Measurements from ENCODE around the gene ANXA7. TPM values are rescaled to one million over a fixed set of nuclear protein-coding genes. Genes with fewer than 3 reads are reported as not detected.
A peak's percentile ranks its signal among the peaks of the same experiment; 100 is the strongest.

ANXA7 gene
- total and polyA plus RNA-seq, 10 of the 15 experiments (the other 5 are each of a cell fraction or from before 2014, with no cell fraction given): 70.6 to 184 (median 113) TPM

GRCh38 chr10:73413528-73414229 lies at the start of gene ANXA7 (continued):
- peak; percentile 63 to 64 for TF ChIP-seq IKZF2 (IDR thresholded peaks at IDR 0.05)
- TF ChIP-seq CHD1 (IDR thresholded peaks at IDR 0.05; ENCODE audit: low read depth, low read length): peak; percentile 86; the same call in 1 of the 2 replicates
- no peak for TF ChIP-seq CHD4 (IDR thresholded peaks at IDR 0.05)
- no peak for TF ChIP-seq ESRRA (IDR thresholded peaks at IDR 0.05; ENCODE audit: low read length)
- no peak for TF ChIP-seq PRDM15 (CRISPR knock-in tag; IDR thresholded peaks at IDR 0.05)
- no peak for TF ChIP-seq KAT2A (conservative IDR thresholded peaks at IDR 0.05; ENCODE audit: control insufficient read depth, low read depth, low read length)
- no peak for TF ChIP-seq RFX5 (IDR thresholded peaks at IDR 0.05; ENCODE audit: low read depth, low read length)
- no peak for TF ChIP-seq NRF1 (conservative IDR thresholded peaks at IDR 0.05; ENCODE audit: low read depth, low read length)
- no peak for TF ChIP-seq FOS (IDR thresholded peaks at IDR 0.05; ENCODE audit: borderline replicate concordance, extremely low read depth, insufficient read length)
- TF ChIP-seq NR2F1 (conservative IDR thresholded peaks at IDR 0.05): peak; percentile 69; the same call in 1 of the 2 replicates
- peak; percentile 31 for TF ChIP-seq PBX3 (IDR thresholded peaks at IDR 0.05; ENCODE audit: insufficient replicate concordance, low read depth, low read length)
- TF ChIP-seq ZNF687 (IDR thresholded peaks at IDR 0.05): peak; percentile 43; the same call in 1 of the 2 replicates
- TF ChIP-seq EGR1 (IDR thresholded peaks at IDR 0.05; ENCODE audit: borderline replicate concordance in 1 of 2, low read depth in 2 of 2, low read length in 2 of 2): peak in 1 of 2 experiments; percentile 49; a peak in 2 of 3 replicates
- 0 out of 2 replicates have a peak, but pooled peaks have one; percentile 44 for TF ChIP-seq PAX5 (IDR thresholded peaks at IDR 0.05; ENCODE audit: borderline replicate concordance, low read depth, low read length)
- no peak for TF ChIP-seq POU2F2 (IDR thresholded peaks at IDR 0.05; ENCODE audit: borderline replicate concordance, low read depth, low read length)
- no peak for TF ChIP-seq MYC (IDR thresholded peaks at IDR 0.05; ENCODE audit: insufficient read depth, insufficient read length, insufficient replicate concordance, low read length, severe bottlenecking)
- TF ChIP-seq NBN (IDR thresholded peaks at IDR 0.05): 0 out of 2 replicates have a peak, but pooled peaks have one; percentile 29
- TF ChIP-seq MAX (IDR thresholded peaks at IDR 0.05; ENCODE audit: low read depth, low read length): no peak; the same call in 1 of the 2 replicates
- no peak for TF ChIP-seq ZNF274 (IDR thresholded peaks at IDR 0.05; ENCODE audit: insufficient read depth, insufficient read length)
- TF ChIP-seq MXI1 (IDR thresholded peaks at IDR 0.05; ENCODE audit: low read depth, low read length): peak; percentile 51; the same call in 1 of the 2 replicates
- no peak for TF ChIP-seq EZH2 (IDR thresholded peaks at IDR 0.05; ENCODE audit: borderline replicate concordance, control insufficient read depth, low read depth, low read length)
